ENCODE results near the gene TRMT2A.

TRMT2A gene

GRCh38 chr22:20107471-20107901 lies 9.5 kb downstream of the TRMT2A start:
- no peak for TF ChIP-seq CTCF (IDR thresholded peaks at IDR 0.05; ENCODE audit: insufficient read depth, low read length)
- Histone ChIP-seq H3K27me3 (ENCODE audit: insufficient read depth, poor library complexity, severe bottlenecking) (no peaks in the 10 kb centered on the region), H3K27ac (replicated peaks) (no peak overlapping the region), H3K4me3 (replicated peaks; ENCODE audit: insufficient read depth, low read length) (no peak overlapping the region)
- DNase-seq (ENCODE audit: low read depth in 1 of 2, low spot score in 1 of 2) = no peak

- H3K27me3 ChIP-seq (ENCODE audit: insufficient read depth, poor library complexity, severe bottlenecking) = no peaks in the 10 kb centered on the region
- DNase-seq (ENCODE audit: low read depth in 1 of 2, low spot score in 1 of 2) = no peak
- TF ChIP-seq SPI1 (IDR thresholded peaks at IDR 0.05; ENCODE audit: borderline replicate concordance, low read depth) (no peak), GABPA (IDR thresholded peaks at IDR 0.05; ENCODE audit: low read depth) (no peak), CTCF (IDR thresholded peaks at IDR 0.05; ENCODE audit: insufficient read depth, low read length) (no peak), POLR2AphosphoS5 (IDR thresholded peaks at IDR 0.05; ENCODE audit: low read depth) (no peak)
- TF ChIP-seq, protein P1, sequence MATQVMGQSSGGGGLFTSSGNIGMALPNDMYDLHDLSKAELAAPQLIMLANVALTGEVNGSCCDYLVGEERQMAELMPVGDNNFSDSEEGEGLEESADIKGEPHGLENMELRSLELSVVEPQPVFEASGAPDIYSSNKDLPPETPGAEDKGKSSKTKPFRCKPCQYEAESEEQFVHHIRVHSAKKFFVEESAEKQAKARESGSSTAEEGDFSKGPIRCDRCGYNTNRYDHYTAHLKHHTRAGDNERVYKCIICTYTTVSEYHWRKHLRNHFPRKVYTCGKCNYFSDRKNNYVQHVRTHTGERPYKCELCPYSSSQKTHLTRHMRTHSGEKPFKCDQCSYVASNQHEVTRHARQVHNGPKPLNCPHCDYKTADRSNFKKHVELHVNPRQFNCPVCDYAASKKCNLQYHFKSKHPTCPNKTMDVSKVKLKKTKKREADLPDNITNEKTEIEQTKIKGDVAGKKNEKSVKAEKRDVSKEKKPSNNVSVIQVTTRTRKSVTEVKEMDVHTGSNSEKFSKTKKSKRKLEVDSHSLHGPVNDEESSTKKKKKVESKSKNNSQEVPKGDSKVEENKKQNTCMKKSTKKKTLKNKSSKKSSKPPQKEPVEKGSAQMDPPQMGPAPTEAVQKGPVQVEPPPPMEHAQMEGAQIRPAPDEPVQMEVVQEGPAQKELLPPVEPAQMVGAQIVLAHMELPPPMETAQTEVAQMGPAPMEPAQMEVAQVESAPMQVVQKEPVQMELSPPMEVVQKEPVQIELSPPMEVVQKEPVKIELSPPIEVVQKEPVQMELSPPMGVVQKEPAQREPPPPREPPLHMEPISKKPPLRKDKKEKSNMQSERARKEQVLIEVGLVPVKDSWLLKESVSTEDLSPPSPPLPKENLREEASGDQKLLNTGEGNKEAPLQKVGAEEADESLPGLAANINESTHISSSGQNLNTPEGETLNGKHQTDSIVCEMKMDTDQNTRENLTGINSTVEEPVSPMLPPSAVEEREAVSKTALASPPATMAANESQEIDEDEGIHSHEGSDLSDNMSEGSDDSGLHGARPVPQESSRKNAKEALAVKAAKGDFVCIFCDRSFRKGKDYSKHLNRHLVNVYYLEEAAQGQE (IDR thresholded peaks at IDR 0.05; ENCODE audit: insufficient replicate concordance, low read depth) = no peak
- H3K27ac ChIP-seq (replicated peaks) = no peak overlapping the region
- no peak overlapping the region for H3K4me3 ChIP-seq (replicated peaks; ENCODE audit: insufficient read depth, low read length)
Observed at GRCh38 chr22:20106849-20107237, 10.2 kb downstream of the TRMT2A start.

DNA sequence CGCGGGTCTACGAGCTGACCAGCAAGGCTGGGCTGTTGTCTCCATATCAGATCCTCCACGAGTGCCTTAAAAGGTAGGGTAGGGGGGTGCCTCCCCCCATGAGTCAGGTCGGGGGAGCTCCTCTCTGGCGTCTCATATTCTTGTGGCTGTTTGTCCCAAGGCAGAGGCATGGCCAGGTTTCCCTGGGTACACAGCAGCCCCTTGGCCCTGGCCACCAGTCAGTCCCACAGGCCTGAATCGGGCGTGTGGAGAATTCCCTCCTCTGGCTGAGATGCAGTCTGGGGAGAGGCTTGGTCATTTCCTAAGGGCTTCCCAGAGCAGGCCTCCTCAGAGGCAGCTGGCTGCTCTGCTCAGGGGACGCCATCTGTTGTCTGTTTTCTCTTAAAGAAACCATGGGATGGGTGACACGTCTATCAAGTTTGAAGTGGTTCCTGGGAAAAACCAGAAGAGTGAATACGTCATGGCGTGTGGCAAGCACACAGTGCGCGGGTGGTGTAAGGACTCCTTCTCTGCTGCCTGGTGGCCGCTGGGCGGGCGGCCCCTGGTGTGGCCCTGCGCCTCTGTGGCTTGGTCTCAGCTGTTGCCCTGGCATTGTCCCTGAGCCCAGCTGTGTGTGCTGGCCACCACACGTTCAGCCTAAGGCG lies 10.7 kb downstream of the TRMT2A start:
- no peak for DNase-seq (ENCODE audit: low read depth in 1 of 2, low spot score in 1 of 2)
- H3K27ac ChIP-seq (replicated peaks) = no peak overlapping the region
- H3K4me3 ChIP-seq (replicated peaks; ENCODE audit: insufficient read depth, low read length) = no peak overlapping the region
- H3K27me3 ChIP-seq (ENCODE audit: insufficient read depth, poor library complexity, severe bottlenecking) = no peaks in the 10 kb centered on the region
- no peak for TF ChIP-seq CTCF (IDR thresholded peaks at IDR 0.05; ENCODE audit: insufficient read depth, low read length)
- no peak for TF ChIP-seq SPI1 (IDR thresholded peaks at IDR 0.05; ENCODE audit: borderline replicate concordance, low read depth)
- TF ChIP-seq, protein P1 (IDR thresholded peaks at IDR 0.05; ENCODE audit: insufficient replicate concordance, low read depth) = no peak
- TF ChIP-seq GABPA (IDR thresholded peaks at IDR 0.05; ENCODE audit: low read depth) = no peak
- TF ChIP-seq POLR2AphosphoS5 (IDR thresholded peaks at IDR 0.05; ENCODE audit: low read depth) = no peak
